ENCODE measurements around the gene ARPC2. TPM values are rescaled to one million over a fixed set of nuclear protein-coding genes. Genes with fewer than 3 reads are reported as not detected.

The ARPC2 gene
- total and polyA plus RNA-seq, 2 of the 13 experiments (the other 11 are each of a cell fraction or from before 2014, with no cell fraction given) = 168 to 303 TPM

DNA sequence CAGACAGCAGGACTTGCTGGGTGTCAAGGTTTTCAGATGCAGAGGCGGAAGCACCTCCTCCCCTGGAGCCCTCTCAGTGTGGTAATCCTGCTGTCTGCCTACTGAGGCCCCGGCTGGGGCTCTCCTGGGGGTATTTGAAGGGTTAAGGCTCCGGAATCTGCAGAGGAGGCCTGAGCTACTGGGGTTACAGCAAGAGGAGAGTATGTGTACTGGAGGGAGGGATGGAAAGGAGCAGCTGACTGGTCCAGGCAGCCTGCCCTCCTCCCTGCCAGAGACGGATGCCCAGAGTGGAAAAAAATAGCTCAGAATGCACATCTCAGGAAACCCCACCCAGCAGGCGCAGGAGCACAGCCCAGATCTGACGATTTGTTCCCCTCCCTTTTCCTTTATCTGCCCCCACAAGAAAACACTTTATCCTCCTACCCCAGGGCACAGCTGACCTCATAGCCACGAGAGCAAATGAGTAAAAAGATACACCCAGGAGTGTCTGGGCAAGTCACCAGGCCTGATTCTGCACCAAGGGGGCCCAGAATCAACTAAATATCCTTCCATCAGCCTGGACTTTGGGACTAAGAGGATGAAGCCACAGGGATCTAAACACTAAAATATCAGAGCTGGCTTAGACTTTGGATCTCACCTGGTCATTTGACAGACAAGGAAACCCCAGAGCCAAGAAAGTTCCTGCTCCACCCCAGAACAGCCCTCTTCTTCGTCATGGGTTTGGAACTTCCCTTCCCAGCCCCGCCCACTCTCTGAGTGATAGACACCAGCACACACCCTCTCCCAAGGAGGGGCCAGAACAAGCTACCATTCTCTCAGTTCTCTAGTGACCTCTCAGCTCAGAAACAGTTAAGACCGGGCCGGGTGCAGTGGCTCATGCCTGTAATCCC is 69.8 kb downstream of the ARPC2 start (continued):
- TF ChIP-seq ZNF136 (CRISPR knock-in tag; IDR thresholded peaks at IDR 0.05; ENCODE audit: low read depth) (0 out of 2 replicates have a peak, but pooled peaks have one; percentile 27), FOXO4 (CRISPR knock-in tag; conservative IDR thresholded peaks at IDR 0.05) (no peak), MAF1 (CRISPR knock-in tag; IDR thresholded peaks at IDR 0.05; ENCODE audit: borderline replicate concordance) (no peak), REPIN1 (CRISPR knock-in tag; IDR thresholded peaks at IDR 0.05; ENCODE audit: borderline replicate concordance, low read depth) (no peak), THRA (CRISPR knock-in tag; IDR thresholded peaks at IDR 0.05; ENCODE audit: borderline replicate concordance) (0 out of 2 replicates have a peak, but pooled peaks have one; percentile 14), JUND (CRISPR knock-in tag; IDR thresholded peaks at IDR 0.05) (0 out of 2 replicates have a peak, but pooled peaks have one; percentile 33), IKZF4 (CRISPR knock-in tag; IDR thresholded peaks at IDR 0.05; ENCODE audit: borderline replicate concordance, low read depth, not compliant biosample characterization) (no peak), FOXC1 (CRISPR knock-in tag; IDR thresholded peaks at IDR 0.05; ENCODE audit: borderline replicate concordance) (peak; percentile 25; the same call in 1 of the 2 replicates), ZNF276 (CRISPR knock-in tag; IDR thresholded peaks at IDR 0.05; ENCODE audit: low read depth) (no peak), GLI4 (CRISPR knock-in tag; IDR thresholded peaks at IDR 0.05; ENCODE audit: borderline replicate concordance) (0 out of 2 replicates have a peak, but pooled peaks have one; percentile 48), KLF9 (CRISPR knock-in tag; IDR thresholded peaks at IDR 0.05; ENCODE audit: low read depth) (peak; percentile 69; the same call in 1 of the 2 replicates), ARNTL (CRISPR knock-in tag; IDR thresholded peaks at IDR 0.05) (0 out of 2 replicates have a peak, but pooled peaks have one; percentile 32), ZNF788 (CRISPR knock-in tag; IDR thresholded peaks at IDR 0.05; ENCODE audit: borderline replicate concordance) (0 out of 2 replicates have a peak, but pooled peaks have one; percentile 51), HHEX (CRISPR knock-in tag; IDR thresholded peaks at IDR 0.05) (no peak), ZNF784 (CRISPR knock-in tag; IDR thresholded peaks at IDR 0.05; ENCODE audit: borderline replicate concordance) (0 out of 2 replicates have a peak, but pooled peaks have one; percentile 52), HDAC6 (IDR thresholded peaks at IDR 0.05; ENCODE audit: low read depth, low read length) (no peak), TGIF2 (CRISPR knock-in tag; IDR thresholded peaks at IDR 0.05) (peak; percentile 61), ARHGAP35 (CRISPR knock-in tag; IDR thresholded peaks at IDR 0.05; ENCODE audit: borderline replicate concordance) (no peak), ZNF652 (CRISPR knock-in tag; IDR thresholded peaks at IDR 0.05; ENCODE audit: borderline replicate concordance, low read depth) (peak; percentile 87), NFYB (CRISPR knock-in tag; IDR thresholded peaks at IDR 0.05) (no peak)
- TF ChIP-seq, protein P1, sequence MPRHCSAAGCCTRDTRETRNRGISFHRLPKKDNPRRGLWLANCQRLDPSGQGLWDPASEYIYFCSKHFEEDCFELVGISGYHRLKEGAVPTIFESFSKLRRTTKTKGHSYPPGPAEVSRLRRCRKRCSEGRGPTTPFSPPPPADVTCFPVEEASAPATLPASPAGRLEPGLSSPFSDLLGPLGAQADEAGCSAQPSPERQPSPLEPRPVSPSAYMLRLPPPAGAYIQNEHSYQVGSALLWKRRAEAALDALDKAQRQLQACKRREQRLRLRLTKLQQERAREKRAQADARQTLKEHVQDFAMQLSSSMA (CRISPR knock-in tag; IDR thresholded peaks at IDR 0.05) = no peak
